Medulla oblongata (tissue), 1 donor: ENCODE measurements around the gene SPINK6.

ENCODE experiments used
- DNase-seq: peaks from one replicate; pipeline ENCODE4 v3.0.0-alpha.2; 2015; ENCODE audit errors: extremely low spot score

Gene SPINK6

GRCh38 chr5:148224117-148224742, 21.4 kb downstream of the SPINK6 start:
- no peak for DNase-seq

GRCh38 chr5:148228392-148228984, 25.6 kb downstream of the SPINK6 start:
- DNase-seq: no peak

DNA sequence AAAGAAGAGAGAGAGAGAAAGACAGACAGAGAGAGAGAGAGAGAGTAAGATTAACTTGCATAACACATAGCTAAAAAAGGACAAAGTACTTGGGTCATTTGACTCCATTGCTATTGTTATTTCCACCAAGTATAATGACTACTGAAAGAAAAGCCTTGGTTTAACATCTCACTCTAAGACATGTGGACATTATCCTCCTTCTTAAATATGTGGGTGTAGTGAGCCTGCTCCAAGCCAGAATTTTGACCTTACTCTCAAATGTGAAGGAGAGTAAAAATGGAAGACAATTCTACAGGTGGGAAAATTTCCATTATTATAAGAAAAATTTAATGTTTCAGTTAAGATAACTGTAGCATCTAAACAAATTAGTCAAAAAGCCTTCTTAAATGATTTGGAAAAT, 27.0 kb downstream of the SPINK6 start:
- DNase-seq: no peak

GRCh38 chr5:148230240-148230639, 27.4 kb downstream of the SPINK6 start:
- DNase-seq: no peak

DNA sequence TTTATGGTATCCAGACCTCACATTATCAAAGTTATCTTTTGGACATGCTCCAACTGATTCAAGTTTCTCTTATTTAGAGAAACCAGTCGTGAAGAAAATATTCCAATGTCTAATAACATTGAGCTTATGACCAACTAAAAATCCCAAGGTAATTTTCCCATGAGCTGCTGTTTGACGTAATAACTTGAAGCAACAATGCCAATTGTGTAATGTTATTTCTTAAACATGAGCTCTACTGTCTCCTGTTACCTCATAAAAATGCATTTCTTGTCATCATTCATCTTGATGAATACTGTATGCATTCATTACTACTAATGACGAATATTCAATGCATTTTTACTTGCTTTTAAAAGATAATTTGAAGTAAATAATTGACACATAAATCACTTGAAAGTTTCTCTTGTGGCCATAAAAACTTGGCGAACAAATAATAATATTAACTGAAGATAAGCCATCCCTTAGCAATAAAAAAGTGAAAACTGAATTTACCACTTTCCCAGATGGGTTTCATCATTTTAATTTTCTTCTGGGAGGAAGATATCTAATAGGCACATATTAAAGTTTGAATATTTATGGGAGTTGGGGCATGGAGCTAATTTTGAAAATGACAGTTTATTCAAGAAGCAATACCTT, 35.1 kb downstream of the SPINK6 start:
- DNase-seq: no peak

- DNase-seq: no peak
Measured at GRCh38 chr5:148238418-148238794, 35.6 kb downstream of the SPINK6 start, which contains the start of gene MARCOL. MARCOL (plus strand) TSS chr5:148238525; CDS start chr5:148238598, 73 bp downstream.

- DNase-seq: no peak
Measured at GRCh38 chr5:148248894-148249293, 46.1 kb downstream of the SPINK6 start.

GRCh38 chr5:148255456-148255855, 52.6 kb downstream of the SPINK6 start:
- DNase-seq: no peak

DNA sequence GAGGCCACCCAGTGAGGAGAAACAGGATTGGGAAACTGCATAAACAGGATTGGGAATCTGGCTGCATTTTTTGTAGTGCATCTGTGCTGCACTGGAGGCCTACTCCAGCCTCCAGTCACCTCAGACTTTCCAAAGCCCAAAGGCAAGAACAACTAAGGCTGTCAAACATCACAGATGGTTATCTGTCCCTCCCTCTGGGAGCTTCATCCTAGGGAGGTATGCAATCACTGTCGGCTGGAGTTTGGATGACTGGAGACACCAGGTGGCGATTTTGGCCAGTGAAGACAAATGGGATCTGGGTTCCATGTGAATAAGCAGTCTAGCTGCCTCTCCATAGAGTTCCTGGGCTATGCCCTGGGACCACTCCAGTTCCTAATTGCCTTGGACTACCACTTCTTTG, 56.4 kb downstream of the SPINK6 start:
- DNase-seq: no peak

GRCh38 chr5:148261221-148261620, 58.4 kb downstream of the SPINK6 start:
- no peak for DNase-seq
